HT1080 (cell line): ENCODE results near the gene VMAC. TPM values are rescaled to one million over a fixed set of nuclear protein-coding genes. Genes with fewer than 3 reads are reported as not detected.
"Not testable (repeated sequence)": the region's sequence is repeated elsewhere in the genome, so short reads cannot be mapped to it uniquely, and the experiment has no call there.

ENCODE experiments used
- DNase-seq: peaks from one replicate; pipeline ENCODE4 v3.0.0-alpha.2; 2015; ENCODE audit warnings: low read depth
- total RNA-seq: library from RNA; depleted of rRNA; stranded (reverse); fragments of >200 nt; shearing (Covaris generic); gene quantifications from 2 replicates; pipeline ENCODE4 v1.2.3, GENCODE V29; 2014

VMAC gene
- total RNA-seq, 1 experiment from 2014 or later, result 1.3 TPM

DNA sequence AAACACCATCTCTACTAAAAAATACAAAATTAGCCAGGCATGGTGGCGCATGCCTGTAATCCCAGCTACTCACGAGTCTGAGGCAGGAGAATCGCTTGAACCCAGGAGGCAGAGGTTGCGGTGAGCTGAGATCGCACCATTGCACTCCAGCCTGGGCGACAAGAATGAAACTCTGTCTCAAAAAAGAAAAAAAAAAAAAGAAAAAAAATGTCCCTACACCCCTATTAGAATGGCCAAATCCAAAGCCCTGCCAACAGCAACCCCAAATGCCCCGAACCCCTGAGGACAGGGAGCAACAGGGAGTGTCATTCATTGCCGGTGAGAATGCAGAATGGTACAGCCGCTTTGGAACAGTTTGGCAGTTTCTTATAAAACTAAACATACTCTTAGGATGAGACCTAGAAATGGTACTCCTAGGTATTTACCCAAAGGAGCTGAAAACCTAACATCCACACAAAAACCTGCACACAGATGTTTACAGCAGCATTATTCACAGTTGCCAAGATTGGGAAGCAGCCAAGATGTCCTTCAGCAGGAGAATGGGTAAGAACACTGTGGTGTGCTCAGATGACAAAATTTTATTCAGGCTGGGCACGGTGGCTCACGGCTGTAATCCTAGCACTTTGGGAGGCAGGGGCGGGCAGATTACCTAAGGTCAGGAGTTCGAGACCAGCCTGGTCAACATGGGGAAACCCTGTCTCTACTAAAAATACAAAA is 21.4 kb upstream of the VMAC start:
- not testable (repeated sequence) for DNase-seq

DNA sequence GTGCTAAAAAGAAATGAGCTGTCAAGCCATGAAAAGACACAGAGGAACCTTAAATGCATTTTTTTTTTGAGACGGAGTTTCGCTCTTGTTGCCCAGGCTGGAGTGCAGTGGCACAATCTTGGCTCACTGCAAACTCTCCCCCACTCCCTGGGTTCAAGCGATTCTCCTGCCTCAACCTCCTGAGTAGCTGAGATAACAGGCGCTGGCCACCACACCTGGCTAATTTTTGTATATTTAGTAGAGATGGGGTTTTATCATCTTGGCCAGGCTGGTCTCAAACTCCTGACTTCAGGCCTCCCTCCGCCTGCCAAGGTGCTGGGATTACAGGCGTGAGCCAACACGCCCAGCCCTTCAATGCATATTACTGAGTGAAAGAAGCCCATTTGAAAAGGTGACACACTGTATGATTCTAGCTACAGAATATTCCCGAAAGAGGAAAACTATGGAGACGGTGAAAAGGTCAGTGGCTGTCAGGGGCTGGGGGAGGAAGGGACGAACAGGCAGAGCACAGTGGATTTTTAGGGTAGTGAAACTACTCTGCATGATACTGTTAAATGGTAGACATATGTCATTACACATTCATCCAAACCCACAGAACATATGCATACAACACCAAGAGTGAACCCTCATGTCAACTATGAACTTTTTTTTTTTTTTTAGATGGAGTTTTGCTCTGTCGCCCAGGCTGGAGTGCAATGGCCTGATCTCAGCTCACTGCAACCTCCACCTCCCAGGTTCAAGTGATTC is 20.4 kb upstream of the VMAC start:
- not testable (repeated sequence) for DNase-seq

DNA sequence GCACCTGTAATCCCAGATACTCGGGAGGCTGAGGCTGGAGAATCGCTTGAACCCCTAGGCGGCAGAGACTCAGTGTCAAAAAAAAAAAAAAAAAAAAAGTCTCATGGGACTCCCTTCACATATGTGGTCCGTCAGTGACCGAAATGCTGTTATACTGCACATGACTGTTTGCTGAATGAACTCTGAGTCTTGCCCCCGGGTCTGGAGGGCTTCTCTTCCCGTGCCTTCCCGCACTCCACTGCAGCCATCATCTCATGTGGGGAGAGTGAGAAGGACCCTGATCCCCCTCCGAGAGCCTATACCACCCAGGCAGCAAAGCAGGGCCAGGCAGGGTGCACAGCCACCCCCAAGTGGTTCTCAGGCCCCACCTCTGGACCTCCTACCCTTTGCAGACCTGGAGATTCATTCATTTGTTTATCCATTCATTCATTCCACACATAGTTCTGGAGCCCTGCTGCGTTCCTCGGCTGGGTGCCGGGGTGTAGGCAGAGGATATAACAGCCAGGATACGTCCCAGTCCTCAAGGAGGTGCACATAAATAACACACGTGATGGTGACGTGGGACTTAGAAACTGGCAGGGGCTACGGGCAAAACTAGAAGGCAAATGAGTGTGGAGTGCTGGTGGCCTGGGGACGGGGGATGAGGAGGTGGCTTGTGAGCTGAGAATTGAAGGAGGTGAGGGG is 15.2 kb upstream of the VMAC start:
- no peak for DNase-seq

DNA sequence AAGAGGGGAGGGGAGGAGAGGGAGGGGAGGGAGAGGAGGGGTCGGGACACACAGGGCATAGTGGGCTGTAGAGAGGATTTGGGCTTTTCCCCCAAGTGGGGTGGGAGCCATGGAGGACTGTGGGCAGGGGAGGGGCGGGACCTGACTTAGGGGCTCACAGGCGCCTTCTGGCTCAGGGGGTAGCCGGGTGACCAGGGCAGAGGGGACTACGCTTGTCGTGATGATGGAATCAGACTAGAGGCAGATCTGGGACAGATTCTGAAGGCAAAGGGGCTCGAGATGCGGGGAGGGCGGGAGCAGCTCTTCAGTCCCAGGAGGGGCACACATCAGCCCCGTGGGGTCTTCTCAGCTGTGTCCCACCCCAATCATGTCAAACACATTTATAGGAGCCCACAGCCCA is 14.6 kb upstream of the VMAC start:
- no peak for DNase-seq

DNA sequence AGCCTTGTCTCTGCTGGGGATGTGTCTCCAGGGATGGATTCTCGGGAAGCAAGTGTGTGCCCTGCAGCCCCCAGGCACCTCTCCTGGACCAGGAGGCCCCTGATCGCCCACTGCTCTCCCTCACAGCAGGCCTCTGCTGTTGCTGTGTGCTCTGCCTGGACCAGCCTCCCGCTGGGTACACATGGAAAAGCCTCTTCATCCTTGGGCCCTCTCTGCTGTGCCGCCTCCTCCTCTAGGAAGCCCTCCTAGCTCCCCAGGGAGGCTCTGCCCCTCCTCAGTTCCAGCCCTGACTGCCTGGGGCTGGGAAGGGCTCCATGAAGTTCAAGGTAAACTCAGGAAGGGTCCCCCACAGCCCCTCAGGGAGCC is 13.1 kb upstream of the VMAC start:
- DNase-seq, result no peak

DNA sequence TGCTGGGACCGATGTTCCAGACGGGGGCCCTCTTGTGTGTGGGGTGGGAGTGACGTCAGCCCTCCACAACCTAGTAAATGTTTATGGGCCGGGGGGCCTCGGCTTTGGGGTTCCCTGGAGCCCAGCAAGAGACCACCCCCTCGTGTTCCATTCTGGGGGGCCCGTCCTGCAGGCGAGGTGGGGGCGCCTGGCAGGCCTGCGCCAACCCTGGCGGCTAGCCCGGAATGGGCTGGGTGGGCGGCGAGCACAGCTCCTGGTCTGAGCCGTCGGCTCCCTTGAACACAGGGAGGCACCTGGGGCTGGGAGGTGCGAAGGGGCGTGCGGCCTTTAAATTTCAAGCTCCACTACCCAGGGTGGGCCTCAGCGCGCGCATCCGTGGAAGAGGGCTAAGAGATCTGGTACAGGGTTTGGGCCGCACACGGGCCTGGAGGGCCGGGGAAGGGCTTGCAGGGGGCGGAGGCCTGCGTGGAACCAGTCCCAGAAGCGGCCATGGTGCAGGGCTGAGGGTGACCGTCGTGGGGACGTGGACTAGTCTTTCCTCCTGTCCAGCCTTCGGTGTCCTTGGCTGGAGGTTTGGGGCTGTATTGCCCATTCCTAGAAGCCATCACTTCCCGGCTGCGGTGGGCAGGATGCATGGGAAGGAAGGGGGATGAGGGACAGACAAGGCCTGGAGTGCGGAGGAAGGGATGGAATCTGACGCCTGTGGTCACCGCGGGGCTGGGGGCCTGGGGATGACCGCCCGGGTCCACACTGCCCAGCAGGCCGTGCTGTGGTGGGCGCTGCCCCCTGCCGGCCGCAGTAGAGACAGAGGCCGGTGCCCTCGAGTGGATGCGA is 12.5 kb upstream of the VMAC start:
- DNase-seq, result peak; percentile 38

DNA sequence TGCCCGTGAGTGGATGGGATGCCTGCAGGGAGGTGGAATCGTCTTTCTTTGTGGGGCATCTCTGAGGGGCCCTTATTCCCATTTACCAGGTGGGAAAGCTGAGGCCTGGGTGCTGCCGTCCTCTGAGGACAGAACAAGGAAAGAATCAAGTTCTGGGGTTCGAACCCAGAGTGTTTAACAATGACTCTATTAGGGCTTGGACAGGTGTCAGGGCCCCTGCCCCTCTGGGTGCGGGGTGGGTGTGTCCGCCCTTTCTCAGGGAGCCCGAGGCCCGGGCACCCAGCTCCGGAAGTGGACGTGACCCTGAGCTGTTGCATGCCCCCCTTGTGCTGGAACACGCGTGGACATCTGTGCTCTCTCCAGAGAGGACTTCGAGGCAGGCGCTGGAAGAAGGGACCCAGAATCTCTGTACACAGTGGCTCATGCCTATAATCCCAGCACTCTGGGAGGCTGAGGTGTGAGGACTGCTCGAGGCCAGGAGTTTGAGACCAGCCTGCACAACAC is 11.8 kb upstream of the VMAC start:
- DNase-seq, result no peak

DNA sequence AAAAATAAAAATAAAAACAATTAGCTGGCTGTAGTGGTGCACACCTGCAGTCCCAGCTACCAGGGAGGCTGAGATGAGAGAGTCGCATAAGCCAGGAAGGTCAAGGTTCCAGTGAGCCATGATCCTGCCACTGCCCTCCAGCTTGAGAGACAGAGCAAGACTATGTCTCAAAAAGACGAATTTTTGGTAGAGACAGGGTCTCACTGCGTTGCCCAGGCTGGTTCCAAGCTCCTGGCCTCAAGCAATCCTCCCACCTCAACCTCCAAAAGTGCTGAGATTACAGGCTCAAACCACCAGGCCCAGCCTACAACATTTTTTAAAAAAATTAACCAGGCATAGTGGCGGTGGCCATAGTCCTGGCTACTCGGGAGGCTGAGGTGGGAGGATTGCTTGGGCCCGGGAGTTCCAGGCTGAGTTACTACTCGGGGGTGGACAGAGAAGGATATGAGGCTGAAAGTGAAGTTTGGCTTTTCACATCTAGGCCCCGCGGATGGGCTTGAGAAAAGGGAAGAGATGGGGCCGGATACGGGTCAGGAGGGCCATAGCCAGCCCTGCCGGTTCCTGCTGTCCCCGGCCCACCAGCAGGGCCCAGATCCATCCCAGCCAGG is 11.3 kb upstream of the VMAC start:
- DNase-seq, result no peak

DNA sequence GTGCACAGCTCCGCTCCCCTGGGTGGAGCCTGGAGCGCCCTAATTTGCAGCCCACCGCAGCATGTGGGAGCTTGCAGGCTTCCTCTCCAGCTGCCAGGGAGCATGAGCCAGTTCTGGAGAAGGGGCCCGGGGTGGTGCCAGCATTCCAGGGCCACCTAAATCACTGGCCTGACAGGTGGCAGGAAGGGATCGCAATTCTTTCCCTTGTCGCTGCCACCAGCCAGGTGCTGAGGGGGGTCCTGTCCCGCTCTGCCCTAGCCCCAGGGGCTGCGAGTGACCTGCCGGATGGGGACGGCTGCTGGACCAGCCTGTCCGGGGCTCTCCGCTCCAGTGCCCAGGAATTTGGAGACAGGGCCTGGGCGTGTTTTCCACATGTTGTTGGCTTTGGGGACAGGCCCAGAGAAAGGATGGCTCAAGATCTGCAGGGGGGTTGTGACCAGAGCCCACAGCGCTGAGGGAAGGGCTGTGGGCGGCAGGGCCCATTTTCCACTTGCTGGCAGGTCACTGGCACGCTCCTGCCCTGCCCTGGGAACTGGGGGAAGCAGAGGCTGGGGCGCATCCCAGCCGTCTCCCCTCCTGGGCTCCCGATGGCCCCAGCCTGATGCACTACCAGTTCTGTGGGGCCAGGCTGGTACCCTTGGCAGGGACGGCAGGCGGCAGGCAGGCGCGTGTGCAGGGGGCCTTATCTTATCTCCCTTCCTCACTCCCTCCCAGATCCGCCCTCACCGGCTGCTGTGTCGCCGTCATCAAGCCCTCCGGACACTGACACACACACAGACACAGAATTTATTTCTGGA is 10.6 kb upstream of the VMAC start:
- DNase-seq, result no peak

DNA sequence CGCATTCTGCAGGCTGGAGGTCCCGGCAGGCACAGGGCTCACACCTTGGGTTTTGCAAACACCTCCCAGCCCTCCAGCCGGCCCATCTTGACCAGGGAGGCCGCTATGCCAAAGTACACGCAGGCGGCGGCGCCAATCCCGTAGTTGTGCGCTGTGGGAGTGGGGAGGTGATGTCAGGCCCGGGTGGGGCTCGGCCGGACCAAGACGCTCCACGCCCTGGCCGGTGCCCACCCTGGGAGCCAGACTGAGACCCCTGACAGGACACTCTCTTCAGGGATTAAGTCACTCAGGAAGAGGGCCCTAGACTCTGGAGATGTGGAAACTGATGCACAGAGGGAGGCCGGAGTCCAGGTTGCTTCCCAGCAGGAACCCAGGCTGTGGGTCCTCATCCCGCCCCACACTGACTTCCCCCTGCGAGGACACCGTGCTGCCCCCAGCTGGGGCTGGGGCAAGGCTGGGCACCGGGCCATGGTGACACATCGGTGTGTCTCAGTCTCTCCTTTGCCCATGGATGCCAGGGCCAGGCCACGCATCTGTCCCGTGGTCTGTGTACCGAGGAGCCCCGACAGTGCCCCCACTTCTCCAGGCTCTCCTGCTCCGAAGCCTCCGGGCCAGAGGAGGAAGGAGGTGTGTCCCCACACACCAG is 9.8 kb upstream of the VMAC start:
- DNase-seq, result no peak

DNA sequence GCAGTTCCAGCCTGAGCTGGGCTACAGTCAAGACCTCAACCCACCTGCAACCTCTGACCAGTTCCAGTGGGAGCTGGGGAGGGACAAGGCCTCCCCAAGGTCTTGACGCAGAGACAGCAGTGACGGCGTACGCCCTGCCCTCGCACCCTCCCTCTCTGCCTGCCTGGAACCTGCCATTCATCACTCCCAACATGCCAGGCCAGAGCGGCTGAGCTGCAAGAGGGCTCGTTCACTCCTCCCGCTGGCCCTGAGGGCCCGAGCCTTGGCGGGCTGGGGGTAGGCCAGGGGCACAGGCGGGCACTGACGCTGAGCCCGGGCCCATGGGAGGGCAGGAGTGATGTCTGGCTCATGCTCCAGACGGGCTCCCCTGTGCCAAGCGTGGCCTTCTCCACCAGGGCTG is 9.3 kb upstream of the VMAC start:
- DNase-seq, result no peak

DNA sequence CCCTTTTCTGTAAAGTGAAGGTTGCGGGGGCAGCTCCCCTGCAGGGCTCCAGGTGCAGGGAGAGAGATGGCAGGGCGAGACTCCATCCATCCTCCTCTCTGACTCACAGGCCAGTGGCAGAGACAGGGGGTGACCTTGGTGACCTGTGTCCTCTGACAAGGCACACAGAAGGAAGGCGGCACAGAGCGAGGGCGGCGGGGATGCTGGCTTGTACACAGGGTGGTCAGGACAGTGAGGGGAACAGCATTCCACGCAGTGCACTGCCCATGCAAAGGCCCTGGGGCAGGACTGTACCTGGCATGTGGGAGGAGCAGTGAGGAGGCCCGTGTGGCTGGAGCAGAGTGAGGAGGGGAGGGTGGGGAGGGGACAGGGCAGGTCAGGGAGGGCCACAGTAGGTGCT is 8.8 kb upstream of the VMAC start:
- no peak for DNase-seq

DNA sequence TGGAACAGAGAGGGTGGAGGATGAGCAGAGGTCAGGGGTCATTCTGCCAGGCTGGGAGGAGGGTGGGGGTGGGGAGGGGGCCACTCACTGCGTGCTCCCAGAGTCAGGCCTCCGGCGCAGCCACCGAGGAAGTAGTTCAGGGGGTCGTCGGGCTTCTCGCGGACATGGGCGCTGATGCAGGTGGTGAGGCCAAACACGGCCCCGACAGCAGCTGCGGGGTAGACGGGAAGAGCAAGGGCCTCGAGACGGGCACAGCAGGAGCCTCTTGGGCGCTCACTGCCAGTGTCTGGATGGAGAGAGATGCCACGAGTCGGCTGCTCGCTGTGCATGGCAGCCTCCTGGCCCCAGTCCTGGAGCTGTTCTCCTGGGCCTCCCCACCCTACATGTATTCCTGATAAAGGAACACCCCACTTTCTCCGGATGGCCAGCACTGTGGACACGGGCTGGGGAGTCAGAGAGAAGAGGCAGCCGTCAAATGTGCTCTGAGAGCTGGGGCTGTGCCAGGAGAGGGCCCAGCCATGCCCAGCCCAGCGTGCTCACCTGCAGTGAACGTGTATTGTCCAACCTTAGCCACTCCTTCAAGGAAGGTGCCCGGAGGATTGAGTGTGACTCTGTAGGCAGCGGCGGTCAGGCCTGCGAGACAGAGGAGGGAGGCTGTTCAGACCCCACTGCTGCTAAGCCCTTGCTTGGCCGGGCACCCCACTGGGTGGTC is 8.2 kb upstream of the VMAC start:
- no peak for DNase-seq

DNA sequence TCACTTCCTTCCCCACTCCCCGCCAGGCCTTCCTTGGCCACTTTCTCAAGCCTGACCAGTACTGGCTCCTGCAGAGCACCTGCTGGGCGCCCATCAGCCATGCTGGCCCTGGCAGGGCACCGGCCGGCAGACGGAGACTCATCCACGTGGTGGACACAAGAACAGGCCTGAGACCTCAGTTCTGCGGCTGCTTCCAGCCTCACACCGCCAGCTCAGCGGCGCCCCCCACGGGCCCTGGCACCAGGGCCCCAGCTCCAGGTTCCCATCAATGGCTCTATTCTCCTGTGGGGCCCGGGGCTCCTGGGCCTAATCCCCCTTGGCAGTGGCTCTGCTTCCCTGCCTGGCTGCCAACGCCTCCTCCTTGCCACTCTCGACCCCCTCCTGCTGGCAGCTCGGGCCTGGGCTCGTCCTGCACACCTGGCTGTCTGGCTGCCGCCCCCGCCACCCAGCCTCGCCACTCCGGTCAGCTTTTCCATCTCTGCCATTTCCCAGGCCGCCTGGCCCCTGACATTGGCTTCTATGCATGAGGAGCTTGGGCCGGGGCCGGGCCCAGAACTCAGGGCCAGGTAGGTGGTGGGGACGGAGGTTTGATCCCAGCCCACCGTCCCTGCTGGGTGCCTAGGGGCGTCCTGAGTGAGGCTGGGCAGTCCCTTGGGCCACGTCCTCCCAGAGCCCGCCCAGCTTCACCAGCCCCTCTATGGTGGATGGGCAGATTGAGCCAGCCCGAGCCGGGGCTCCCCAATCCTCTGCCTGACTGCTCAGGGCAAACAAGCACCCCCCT is 7.3 kb upstream of the VMAC start:
- DNase-seq, result no peak

DNA sequence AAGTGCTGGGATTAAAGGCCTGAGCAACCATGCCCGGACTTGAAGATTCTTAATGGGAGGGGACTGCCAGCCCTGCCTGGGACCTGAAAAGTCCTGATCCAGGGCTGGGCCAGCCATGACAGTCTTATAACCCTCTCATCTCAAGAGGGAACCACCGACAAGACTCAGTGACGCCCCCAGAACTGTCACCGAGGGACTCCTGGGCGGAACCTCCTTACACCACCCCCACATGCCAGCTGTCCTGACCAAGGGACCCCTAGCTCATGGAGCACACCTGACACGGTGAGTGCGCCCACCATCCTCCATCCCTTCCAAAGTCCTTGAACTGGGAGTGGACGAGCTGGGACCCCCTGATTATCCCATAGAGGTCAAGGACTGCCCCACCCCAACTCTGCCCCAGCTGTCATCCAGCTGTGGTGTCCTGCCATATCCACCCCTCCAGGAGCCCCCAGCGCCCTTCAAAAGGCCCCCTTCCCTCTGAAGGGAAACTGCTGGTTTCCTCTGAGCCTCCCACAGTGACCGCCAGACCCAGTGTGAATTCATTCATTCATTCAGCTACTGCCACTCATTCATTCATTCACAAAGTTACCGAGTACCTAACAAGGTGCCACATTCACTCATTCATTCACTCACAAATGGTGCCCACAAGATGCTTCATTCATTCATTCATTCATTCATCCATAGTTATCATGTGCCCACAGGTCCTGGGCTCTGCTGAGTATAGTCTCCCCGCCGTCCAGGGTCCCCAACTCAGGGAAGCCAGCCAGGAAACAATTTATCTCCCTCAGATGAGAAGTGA is 4.7 kb upstream of the VMAC start:
- no peak for DNase-seq

DNA sequence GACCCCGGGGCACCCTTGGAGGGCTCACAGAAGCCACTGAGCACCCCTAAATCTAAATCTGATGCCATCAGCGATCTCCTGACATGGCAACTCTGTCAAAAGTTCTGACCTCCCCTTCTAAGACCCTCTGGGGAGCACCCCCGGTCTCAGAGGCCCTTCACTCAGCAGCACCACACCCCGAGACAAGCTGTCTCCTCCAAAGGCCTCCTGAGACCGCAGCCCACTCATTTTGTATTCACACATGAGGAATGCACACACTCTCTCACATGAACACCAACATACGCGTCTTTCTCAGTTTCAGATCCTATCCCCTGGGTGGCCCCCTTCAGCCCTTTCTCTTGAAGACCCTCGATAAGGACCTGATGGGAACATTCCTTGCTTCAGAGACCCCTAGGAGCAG is 3.7 kb upstream of the VMAC start:
- DNase-seq, result no peak

DNA sequence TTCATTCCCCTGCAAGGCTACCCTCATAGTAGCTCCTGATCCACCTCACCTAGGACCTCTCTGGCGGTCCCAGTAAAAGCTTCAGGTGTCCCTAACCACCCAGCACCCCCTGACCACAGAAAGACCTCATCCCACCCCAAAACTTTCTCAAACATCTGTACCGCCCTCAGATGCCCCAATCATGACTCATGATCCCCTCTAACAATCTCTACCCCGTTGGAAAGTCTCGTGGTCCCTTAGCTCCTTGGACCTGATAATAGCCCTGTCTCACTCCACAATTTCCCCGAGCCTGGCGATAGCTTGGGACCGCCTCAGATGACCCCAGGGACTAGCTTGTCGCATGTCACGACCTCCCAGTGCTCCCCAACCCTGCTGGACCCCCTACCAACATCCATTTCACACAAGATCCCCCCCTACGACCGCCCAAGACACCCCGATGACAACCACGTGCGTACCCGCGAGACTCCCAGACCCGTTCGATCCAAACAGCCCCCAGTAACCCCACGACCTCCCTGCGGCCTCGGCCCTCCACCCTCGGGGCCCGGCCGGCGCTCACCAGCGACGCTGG is 1.5 kb upstream of the VMAC start:
- peak; percentile 21 for DNase-seq
